ENCODE results near the gene PRKCE. TPM values are rescaled to one million over a fixed set of nuclear protein-coding genes. Genes with fewer than 3 reads are reported as not detected.

Gene PRKCE
- total RNA-seq, 1 donor = 12.5 TPM

DNA sequence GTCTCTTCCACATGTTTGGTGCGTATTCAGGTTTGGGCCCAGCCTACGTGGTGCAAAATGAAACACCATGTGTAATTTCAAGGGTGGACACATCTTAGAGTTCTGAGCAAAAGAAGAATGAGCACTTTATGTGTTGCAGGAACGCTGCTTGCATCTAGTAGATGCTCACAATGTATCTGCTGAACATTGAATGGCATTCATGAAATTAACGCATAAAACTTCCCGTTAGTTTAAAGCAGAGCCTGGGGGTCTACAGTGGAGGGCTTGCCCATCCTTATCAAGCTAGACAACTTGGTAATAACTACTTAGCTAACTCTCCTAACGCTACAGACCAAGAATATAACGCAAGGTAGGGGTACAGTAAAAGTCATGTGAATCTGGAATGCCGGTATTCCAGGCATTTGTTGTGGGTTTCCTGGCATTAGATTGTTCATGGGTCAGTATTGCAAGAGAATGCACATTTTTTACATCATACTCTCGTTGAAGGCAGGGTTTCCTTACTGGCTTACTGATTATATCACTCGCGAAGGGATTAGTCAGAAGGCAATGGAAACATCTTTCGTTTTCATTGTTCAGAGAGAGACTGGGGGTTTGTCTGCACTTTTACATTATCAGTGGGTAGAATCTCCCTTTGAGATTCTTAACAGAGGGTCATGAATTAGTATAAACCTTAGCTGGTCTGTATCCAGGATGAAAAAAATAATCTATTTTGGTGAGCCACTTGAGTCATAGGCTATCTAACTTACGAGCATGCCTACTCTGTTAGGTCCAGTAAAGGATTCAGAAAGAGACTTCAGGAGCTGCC lies 416.2 kb downstream of the PRKCE start:
- peak overlapping the region; percentile 36 for H3K4me3 ChIP-seq (ENCODE audit: low read depth, low read length)
- peak; percentile 99 for DNase-seq (ENCODE audit: low read depth)
- TF ChIP-seq, protein P1, sequence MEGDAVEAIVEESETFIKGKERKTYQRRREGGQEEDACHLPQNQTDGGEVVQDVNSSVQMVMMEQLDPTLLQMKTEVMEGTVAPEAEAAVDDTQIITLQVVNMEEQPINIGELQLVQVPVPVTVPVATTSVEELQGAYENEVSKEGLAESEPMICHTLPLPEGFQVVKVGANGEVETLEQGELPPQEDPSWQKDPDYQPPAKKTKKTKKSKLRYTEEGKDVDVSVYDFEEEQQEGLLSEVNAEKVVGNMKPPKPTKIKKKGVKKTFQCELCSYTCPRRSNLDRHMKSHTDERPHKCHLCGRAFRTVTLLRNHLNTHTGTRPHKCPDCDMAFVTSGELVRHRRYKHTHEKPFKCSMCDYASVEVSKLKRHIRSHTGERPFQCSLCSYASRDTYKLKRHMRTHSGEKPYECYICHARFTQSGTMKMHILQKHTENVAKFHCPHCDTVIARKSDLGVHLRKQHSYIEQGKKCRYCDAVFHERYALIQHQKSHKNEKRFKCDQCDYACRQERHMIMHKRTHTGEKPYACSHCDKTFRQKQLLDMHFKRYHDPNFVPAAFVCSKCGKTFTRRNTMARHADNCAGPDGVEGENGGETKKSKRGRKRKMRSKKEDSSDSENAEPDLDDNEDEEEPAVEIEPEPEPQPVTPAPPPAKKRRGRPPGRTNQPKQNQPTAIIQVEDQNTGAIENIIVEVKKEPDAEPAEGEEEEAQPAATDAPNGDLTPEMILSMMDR (IDR thresholded peaks at IDR 0.05; ENCODE audit: insufficient read depth, low read length) = no peak

DNA sequence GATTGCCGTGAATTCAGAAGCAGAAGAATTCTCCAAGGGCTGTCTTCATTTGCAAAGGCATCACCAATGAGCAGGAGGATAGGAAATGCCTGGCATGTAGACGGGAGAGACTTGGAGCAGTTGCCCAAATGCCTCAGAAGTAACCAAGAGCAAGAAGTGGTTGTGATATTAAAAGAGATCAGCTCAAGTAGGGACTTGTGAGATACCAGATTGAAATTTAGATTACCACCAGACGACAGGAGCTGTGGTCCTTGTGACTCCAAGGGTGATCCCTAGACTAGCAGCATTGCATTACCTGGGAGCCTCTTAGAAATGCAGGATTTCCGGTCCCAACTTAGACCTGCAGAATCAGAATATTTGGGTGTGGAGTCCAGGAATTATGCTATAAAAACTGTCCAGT lies 417.2 kb downstream of the PRKCE start:
- TF ChIP-seq, protein P1 (IDR thresholded peaks at IDR 0.05; ENCODE audit: insufficient read depth, low read length) = no peak

DNA sequence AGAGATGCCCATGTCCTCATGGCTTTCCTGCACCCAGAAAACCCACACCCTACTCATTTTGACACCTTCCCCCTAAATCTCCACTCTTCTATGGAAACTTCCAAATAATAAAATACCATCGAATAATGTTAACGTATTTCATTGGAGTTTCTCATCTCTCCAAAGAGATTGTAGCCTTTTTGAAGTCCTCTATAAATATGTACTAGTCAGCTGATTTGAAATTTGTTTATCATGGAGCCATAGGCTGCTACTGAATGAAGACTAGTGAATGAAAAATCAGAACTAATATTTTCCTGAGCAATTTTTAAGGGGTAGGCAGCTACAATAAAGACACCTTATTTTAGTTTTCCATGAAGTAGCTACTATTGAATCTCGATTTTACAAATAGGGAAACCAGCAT lies 419.6 kb downstream of the PRKCE start:
- DNase-seq (ENCODE audit: low read depth) = no peak
- no peak overlapping the region for H3K4me3 ChIP-seq (ENCODE audit: low read depth, low read length)
- TF ChIP-seq, protein P1 (IDR thresholded peaks at IDR 0.05; ENCODE audit: insufficient read depth, low read length) = no peak

More for the DNA sequence above, 417.2 kb downstream of the PRKCE start:
- H3K4me3 ChIP-seq (ENCODE audit: low read depth, low read length) = no peak overlapping the region
- peak; percentile 87 for DNase-seq (ENCODE audit: low read depth)

DNA sequence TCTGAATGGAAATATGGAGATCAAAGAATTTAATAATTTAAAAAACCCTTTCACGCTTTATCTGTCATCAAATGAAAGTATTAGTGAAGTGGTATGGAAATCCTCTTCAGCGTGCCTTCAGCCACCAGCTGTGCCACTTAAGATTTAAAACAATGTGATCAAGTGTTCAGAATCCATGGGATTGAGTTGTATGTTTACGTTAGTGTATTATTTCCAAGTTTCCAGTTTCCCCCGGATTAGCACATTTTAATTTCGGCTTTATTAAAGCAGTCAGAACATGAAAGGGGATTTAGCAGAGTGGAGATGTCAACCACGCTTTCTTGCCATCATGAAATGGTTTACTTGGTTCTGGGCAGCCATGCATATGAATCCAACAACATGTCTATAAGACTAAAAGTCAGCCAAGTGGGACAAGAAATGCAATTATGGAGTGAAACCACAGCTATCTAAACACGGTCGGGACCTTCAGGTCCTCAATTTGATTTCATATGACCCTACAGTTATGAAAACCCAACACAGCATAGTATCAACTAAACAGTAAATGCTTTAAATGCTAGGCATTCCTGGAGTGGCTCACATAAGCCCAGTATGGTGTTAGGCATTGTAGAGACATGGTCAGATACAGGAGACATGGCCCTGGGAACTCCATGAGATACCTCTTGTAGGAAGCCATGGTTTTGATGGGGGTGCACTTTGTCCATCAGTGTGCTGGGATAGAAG lies 420.8 kb downstream of the PRKCE start:
- DNase-seq (ENCODE audit: low read depth) = peak; percentile 46
- TF ChIP-seq, protein P1 (IDR thresholded peaks at IDR 0.05; ENCODE audit: insufficient read depth, low read length) = no peak
- H3K4me3 ChIP-seq (ENCODE audit: low read depth, low read length) = no peak overlapping the region

DNA sequence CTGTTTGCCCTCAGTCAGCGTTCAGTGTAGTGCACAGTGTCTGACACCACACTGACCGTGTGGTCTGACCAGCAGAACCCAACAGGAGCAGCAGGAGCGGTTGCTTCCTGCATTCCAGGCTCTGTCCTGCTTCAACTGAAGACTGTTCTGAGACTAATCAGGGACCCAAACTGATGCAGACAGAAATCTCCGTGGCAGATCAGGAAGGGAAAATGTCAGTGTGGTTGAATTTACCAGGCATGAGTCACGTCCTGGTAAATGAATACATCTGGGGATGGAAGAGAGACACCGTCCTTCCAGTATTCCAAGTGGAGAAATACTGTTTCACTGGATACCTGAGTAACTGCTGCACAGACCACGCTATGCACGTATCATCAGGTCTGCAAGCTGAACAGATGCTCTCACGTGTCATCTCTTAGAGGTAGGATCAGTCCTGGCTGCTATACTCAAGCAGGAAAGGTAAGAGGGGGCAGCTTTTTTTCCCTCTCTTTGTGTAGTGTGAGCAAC lies 422.1 kb downstream of the PRKCE start:
- peak overlapping the region; percentile 40 for H3K4me3 ChIP-seq (ENCODE audit: low read depth, low read length)
- DNase-seq (ENCODE audit: low read depth) = peak; percentile 93
- TF ChIP-seq, protein P1 (IDR thresholded peaks at IDR 0.05; ENCODE audit: insufficient read depth, low read length) = no peak

DNA sequence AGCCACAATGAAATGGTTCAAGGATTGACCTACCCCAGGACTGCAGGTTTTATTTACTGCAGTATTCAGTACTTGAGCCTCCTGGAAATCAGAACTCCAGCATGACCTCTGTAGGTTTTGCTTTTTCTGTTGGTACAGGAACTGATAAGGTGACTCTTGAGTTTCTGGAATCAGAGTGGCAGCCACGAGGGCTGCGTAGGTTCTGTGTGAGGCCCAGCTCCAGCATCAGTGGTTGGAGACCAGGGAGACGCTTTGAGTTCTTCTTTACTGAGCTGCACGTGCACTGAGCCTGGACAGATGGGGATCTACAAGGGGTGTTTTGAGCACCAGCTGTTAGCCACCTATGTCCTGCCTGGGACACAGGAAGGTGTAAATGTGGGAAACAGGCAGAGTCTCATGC lies 423.0 kb downstream of the PRKCE start:
- TF ChIP-seq, protein P1 (IDR thresholded peaks at IDR 0.05; ENCODE audit: insufficient read depth, low read length) = no peak
- DNase-seq (ENCODE audit: low read depth) = no peak
- no peak overlapping the region for H3K4me3 ChIP-seq (ENCODE audit: low read depth, low read length)

Data from fibroblast of the aortic adventitia (primary cell).